HepG2 (cell line): ENCODE measurements around the gene PANK1. TPM values are rescaled to one million over a fixed set of nuclear protein-coding genes. Genes with fewer than 3 reads are reported as not detected.

Source experiments
- ATAC-seq: fragments of 200-7000 bp; cut with Tn5 transposase; 3 replicates; pipeline ENCODE4 v1.9.1; 2020; ENCODE audit warnings: mild to moderate bottlenecking, moderate library complexity
- BruUV-seq: library from RNA; stranded (reverse); fragments of 400-500 nt; replicated peaks from 2 replicates; lab custom pipeline; 2021; lab: Mats Ljungman, UMichigan
- CTCF ChIA-PET: fragments of 300-600 bp; formaldehyde crosslinking; extraction: SDS; loops from one replicate; lab custom pipeline; 2021; ENCODE audit warnings: low total read pairs, inconsistent platforms, low intra/inter-chr PET ratio; lab: Yijun Ruan, JAX
- POLR2A ChIA-PET: fragments of 350-600 bp; sonication (Branson Sonifier 250); formaldehyde crosslinking; loops from one replicate; lab custom pipeline; 2020; ENCODE audit warnings: antibody characterized with exemption, inconsistent platforms; lab: Yijun Ruan, JAX
- DNase-seq: peaks from one replicate; pipeline ENCODE4 v3.0.0-alpha.2; 2015; ENCODE audit warnings: low spot score
- FAIRE-seq: peaks from 3 replicates; lab custom pipeline; 2011; peaks lifted over from hg19 to GRCh38; lab: Jason Lieb, UNC
- H2AFZ ChIP-seq: one replicate; pipeline ENCODE4 v1.6.1; 2011; ENCODE audit warnings: low read length, inconsistent platforms
- H3K27ac ChIP-seq: fragments of 300-600 bp; 3 replicates; pipeline ENCODE4 v1.8.0; 2011; ENCODE audit warnings: mixed run types, mild to moderate bottlenecking, mixed read lengths, low read length, inconsistent platforms; ENCODE audit not compliant: insufficient read depth; ENCODE audit errors: extremely low read length
- H3K27me3 ChIP-seq, 2 experiments: fragments of 200-600 bp in 1 of 2; 2 replicates in 1 of 2; 3 replicates in 1 of 2; pipeline versions ENCODE4 v1.6.0 to v1.8.0; 2011; ENCODE audit warnings: low read length in 2 of 2, mild to moderate bottlenecking in 2 of 2, moderate library complexity in 2 of 2, inconsistent platforms in 1 of 2; ENCODE audit not compliant: insufficient read depth in 2 of 2, control insufficient read depth in 1 of 2
- H3K36me3 ChIP-seq, 2 experiments: fragments of 200-600 bp in 1 of 2; replicated peaks in 1 of 2; 2 replicates in 1 of 2; 3 replicates in 1 of 2; pipeline versions ENCODE4 v1.5.1 to v1.8.0; 2011; ENCODE audit warnings: low read length in 2 of 2, inconsistent platforms in 1 of 2; ENCODE audit not compliant: insufficient read depth in 2 of 2, control insufficient read depth in 1 of 2
- H3K4me1 ChIP-seq: 2 replicates; pipeline ENCODE4 v1.5.1; 2012; ENCODE audit warnings: low read length, inconsistent platforms; ENCODE audit not compliant: insufficient read depth
- H3K4me2 ChIP-seq: 2 replicates; pipeline ENCODE4 v1.6.0; 2011; ENCODE audit warnings: low read depth, low read length, inconsistent platforms
- H3K4me3 ChIP-seq, 3 experiments: fragments of 200-600 bp in 1 of 3; sonication (generic), shearing (Covaris generic) in 1 of 3; replicated peaks in 1 of 3; 2 replicates each; pipeline ENCODE4 v1.5.1; 2011 to 2016; ENCODE audit warnings: low read length in 3 of 3, inconsistent platforms in 2 of 3, low read depth in 2 of 3, mild to moderate bottlenecking in 2 of 3, control low read depth in 1 of 3, mixed read lengths in 1 of 3; ENCODE audit not compliant: insufficient read depth in 1 of 3
- H3K79me2 ChIP-seq: one replicate; pipeline ENCODE4 v1.6.1; 2011; ENCODE audit warnings: low read length, inconsistent platforms; ENCODE audit not compliant: insufficient read depth
- H3K9ac ChIP-seq: 2 replicates; pipeline ENCODE4 v1.6.0; 2011; ENCODE audit warnings: mild to moderate bottlenecking, low read depth, low read length, inconsistent platforms; ENCODE audit not compliant: insufficient read depth
- H3K9me3 ChIP-seq: 2 replicates; pipeline ENCODE4 v1.5.1; 2012; ENCODE audit warnings: mild to moderate bottlenecking, low read length
- H4K20me1 ChIP-seq: 2 replicates; pipeline ENCODE4 v1.6.0; 2011; ENCODE audit warnings: inconsistent platforms, mild to moderate bottlenecking, low read length, moderate library complexity; ENCODE audit not compliant: insufficient read depth
- GABPA ChIP-seq, 2 experiments: IDR thresholded peaks; 2 replicates each; pipeline ENCODE4 v1.6.1; 2011 to 2016; ENCODE audit warnings: low read depth in 2 of 2, low read length in 1 of 2, missing biosample characterization in 1 of 2, missing genetic modification characterization in 1 of 2
- JUND ChIP-seq: sonication (generic); formaldehyde crosslinking; IDR thresholded peaks from 2 replicates; pipeline ENCODE4 v1.8.0; 2022; ENCODE audit warnings: mild to moderate bottlenecking, missing genetic modification reagents
- KDM5B ChIP-seq: sonication (generic); formaldehyde crosslinking; IDR thresholded peaks from 2 replicates; pipeline ENCODE4 v1.4.0; 2020; ENCODE audit warnings: missing genetic modification reagents, mild to moderate bottlenecking, borderline replicate concordance
- NFRKB ChIP-seq: fragments of 450-650 bp; IDR thresholded peaks from 2 replicates; pipeline ENCODE4 v1.6.1; 2017
- POLR2AphosphoS5 ChIP-seq: IDR thresholded peaks from 2 replicates; pipeline ENCODE4 v1.6.1; 2012; ENCODE audit warnings: low read depth, low read length
- SIN3A ChIP-seq: IDR thresholded peaks from 2 replicates; pipeline ENCODE4 v1.6.1; 2011; ENCODE audit warnings: low read depth, mild to moderate bottlenecking, control low read depth, low read length, borderline replicate concordance
- ZNF282 ChIP-seq: fragments of 450-650 bp; IDR thresholded peaks from 2 replicates; pipeline ENCODE4 v1.6.1; 2018; ENCODE audit not compliant: partially characterized antibody
- ZNF850 ChIP-seq: sonication (generic); formaldehyde crosslinking; conservative IDR thresholded peaks from 2 replicates; pipeline ENCODE4 v1.9.0; 2021; ENCODE audit warnings: mild to moderate bottlenecking, missing genetic modification reagents
- WGBS: methylation state at CpG from one replicate; pipeline ENCODE4 v1.1.6; 2017; ENCODE audit warnings: low lambda C conversion rate; 5-methylcytosine and 5-hydroxymethylcytosine counted together
- in situ Hi-C: cut with HindIII; loops from 2 replicates; pipeline ENCODE4 v1.10.0; 2017; ENCODE audit warnings: low pct_unique_long_range_greater_than_20kb; ENCODE audit not compliant: extremely low pct_ligation_motif_present
- intact Hi-C: fragments of 100-400 bp; cut with micrococcal nuclease; formaldehyde crosslinking; loops from one replicate; pipeline ENCODE4 v1.10.0; 2022; ENCODE audit not compliant: unreplicated experiment
- polyA plus RNA-seq, 8 experiments: library from polyadenylated mRNA; depleted of rRNA in 3 of 8; stranded (reverse) in 7 of 8; unstranded in 1 of 8; fragments of >200 nt; fragmentation: Illumina TruSeq in 4 of 8; extraction: Trizol in 4 of 8; gene quantifications; 2 replicates each; pipeline versions ENCODE4 v1.2.1 to v1.2.3, GENCODE V29; 2011 to 2016; ENCODE audit warnings: low read depth in 4 of 8, missing spikeins in 1 of 8, mixed read lengths in 1 of 8; ENCODE audit not compliant: insufficient read depth in 1 of 8
- total RNA-seq, 5 experiments: library from RNA; depleted of rRNA; stranded (reverse); fragments of >200 nt; fragmentation: Illumina TruSeq; extraction: Trizol; gene quantifications; 2 replicates each; pipeline ENCODE4 v1.2.3, GENCODE V29; 2016; ENCODE audit warnings: low read depth in 1 of 5
- TF ChIP-seq, protein P1 (sequence below): sonication (generic); formaldehyde crosslinking; IDR thresholded peaks from 2 replicates; pipeline ENCODE4 v1.4.0; 2020; ENCODE audit warnings: mild to moderate bottlenecking, missing genetic modification reagents
- TF ChIP-seq, protein P2 (sequence below): sonication (generic); formaldehyde crosslinking; IDR thresholded peaks from 2 replicates; pipeline ENCODE4 v1.4.0; 2020; ENCODE audit warnings: missing genetic modification reagents, borderline replicate concordance
- TF ChIP-seq, protein P3 (sequence below): fragments of 450-650 bp; IDR thresholded peaks from 2 replicates; pipeline ENCODE4 v1.6.1; 2017; ENCODE audit warnings: mild to moderate bottlenecking
- TF ChIP-seq, protein P4 (sequence below): sonication (generic); formaldehyde crosslinking; IDR thresholded peaks from 2 replicates; pipeline ENCODE4 v1.5.0; 2020; ENCODE audit warnings: mild to moderate bottlenecking, low read depth, missing genetic modification reagents, borderline replicate concordance
- TF ChIP-seq, protein P5 (sequence below): sonication (generic); formaldehyde crosslinking; conservative IDR thresholded peaks from 2 replicates; pipeline ENCODE4 v1.8.0; 2022; ENCODE audit warnings: low read depth, missing genetic modification reagents
- TF ChIP-seq, protein P6 (sequence below): sonication (generic); formaldehyde crosslinking; IDR thresholded peaks from 2 replicates; pipeline ENCODE4 v1.4.0; 2020; ENCODE audit warnings: mild to moderate bottlenecking, missing genetic modification reagents

PANK1 gene
- total and polyA plus RNA-seq, 2 of the 13 experiments (the other 11 are each of a cell fraction or from before 2014, with no cell fraction given), result 18.2 to 33.3 TPM

DNA sequence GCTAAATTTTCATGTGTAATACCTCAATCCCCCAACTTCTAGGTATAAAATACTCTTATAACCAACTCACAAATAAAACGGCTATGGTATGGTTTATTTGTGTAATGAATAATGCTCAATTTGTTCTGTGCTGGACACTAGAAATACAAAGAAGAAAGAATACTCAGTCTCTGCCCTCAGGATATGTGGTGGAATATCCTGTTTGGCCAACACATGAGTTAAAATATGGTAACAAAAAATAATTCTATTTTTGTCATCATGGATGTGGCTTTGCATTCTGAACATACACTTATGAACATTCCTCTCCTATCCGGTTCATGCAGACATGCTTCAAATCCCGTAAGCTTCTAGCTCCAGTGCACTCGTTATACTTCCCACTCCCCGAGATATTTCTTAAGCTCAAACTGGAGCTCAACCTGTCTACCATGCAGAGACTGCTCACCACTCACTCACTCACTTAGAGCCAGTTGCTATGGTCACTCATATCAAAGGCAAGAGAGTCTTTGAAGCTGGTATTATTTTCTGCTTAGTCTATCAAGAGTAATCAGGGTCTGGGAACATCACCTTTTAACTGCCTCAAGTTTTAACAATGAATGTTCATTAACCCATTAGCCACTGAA, 55.8 kb downstream of the PANK1 start:
- no peak for FAIRE-seq
- no peaks in the 10 kb centered on the region for H3K9me3 ChIP-seq
- in situ Hi-C loops, result no loop called here
- H3K27ac ChIP-seq, result no peak overlapping the region
- CTCF ChIA-PET, result no interaction called here
- intact Hi-C loops, result no loop called here
- H3K36me3 ChIP-seq, result peaks cover 4 to 35% of the 10 kb centered on the region in 2 experiments
- 96% methylated on average over 5 of the region's 5 CpGs for WGBS
- H2AFZ ChIP-seq, result no peak overlapping the region
- no TSS peak for BruUV-seq
- H3K4me2 ChIP-seq, result no peak overlapping the region
- POLR2A ChIA-PET, result no interaction called here
- no peak for ATAC-seq
- H4K20me1 ChIP-seq, result no peaks in the 10 kb centered on the region
- peaks cover 15% of the 10 kb centered on the region for H3K4me1 ChIP-seq
- DNase-seq, result no peak
- H3K27me3 ChIP-seq, result no peaks in the 10 kb centered on the region
- H3K79me2 ChIP-seq, result no peaks in the 10 kb centered on the region
- H3K4me3 ChIP-seq, result no peak overlapping the region
- H3K9ac ChIP-seq, result no peak overlapping the region
- TF ChIP-seq ZNF850 (CRISPR knock-in tag) (no peak), KDM5B (CRISPR knock-in tag) (no peak), JUND (CRISPR knock-in tag) (no peak), GABPA (IDR thresholded peaks at IDR 0.05; ENCODE audit: low read depth, low read length) (no peak), GABPA (CRISPR knock-in tag; IDR thresholded peaks at IDR 0.05; ENCODE audit: low read depth) (no peak), ZNF282 (no peak), SIN3A (no peak), NFRKB (no peak), POLR2AphosphoS5 (no peak)
- TF ChIP-seq, protein P1, sequence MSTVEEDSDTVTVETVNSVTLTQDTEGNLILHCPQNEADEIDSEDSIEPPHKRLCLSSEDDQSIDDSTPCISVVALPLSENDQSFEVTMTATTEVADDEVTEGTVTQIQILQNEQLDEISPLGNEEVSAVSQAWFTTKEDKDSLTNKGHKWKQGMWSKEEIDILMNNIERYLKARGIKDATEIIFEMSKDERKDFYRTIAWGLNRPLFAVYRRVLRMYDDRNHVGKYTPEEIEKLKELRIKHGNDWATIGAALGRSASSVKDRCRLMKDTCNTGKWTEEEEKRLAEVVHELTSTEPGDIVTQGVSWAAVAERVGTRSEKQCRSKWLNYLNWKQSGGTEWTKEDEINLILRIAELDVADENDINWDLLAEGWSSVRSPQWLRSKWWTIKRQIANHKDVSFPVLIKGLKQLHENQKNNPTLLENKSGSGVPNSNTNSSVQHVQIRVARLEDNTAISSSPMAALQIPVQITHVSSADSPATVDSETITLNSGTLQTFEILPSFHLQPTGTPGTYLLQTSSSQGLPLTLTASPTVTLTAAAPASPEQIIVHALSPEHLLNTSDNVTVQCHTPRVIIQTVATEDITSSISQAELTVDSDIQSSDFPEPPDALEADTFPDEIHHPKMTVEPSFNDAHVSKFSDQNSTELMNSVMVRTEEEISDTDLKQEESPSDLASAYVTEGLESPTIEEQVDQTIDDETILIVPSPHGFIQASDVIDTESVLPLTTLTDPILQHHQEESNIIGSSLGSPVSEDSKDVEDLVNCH (CRISPR knock-in tag), result no peak
- TF ChIP-seq, protein P2, sequence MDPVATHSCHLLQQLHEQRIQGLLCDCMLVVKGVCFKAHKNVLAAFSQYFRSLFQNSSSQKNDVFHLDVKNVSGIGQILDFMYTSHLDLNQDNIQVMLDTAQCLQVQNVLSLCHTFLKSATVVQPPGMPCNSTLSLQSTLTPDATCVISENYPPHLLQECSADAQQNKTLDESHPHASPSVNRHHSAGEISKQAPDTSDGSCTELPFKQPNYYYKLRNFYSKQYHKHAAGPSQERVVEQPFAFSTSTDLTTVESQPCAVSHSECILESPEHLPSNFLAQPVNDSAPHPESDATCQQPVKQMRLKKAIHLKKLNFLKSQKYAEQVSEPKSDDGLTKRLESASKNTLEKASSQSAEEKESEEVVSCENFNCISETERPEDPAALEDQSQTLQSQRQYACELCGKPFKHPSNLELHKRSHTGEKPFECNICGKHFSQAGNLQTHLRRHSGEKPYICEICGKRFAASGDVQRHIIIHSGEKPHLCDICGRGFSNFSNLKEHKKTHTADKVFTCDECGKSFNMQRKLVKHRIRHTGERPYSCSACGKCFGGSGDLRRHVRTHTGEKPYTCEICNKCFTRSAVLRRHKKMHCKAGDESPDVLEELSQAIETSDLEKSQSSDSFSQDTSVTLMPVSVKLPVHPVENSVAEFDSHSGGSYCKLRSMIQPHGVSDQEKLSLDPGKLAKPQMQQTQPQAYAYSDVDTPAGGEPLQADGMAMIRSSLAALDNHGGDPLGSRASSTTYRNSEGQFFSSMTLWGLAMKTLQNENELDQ, result no peak
- TF ChIP-seq, protein P3, sequence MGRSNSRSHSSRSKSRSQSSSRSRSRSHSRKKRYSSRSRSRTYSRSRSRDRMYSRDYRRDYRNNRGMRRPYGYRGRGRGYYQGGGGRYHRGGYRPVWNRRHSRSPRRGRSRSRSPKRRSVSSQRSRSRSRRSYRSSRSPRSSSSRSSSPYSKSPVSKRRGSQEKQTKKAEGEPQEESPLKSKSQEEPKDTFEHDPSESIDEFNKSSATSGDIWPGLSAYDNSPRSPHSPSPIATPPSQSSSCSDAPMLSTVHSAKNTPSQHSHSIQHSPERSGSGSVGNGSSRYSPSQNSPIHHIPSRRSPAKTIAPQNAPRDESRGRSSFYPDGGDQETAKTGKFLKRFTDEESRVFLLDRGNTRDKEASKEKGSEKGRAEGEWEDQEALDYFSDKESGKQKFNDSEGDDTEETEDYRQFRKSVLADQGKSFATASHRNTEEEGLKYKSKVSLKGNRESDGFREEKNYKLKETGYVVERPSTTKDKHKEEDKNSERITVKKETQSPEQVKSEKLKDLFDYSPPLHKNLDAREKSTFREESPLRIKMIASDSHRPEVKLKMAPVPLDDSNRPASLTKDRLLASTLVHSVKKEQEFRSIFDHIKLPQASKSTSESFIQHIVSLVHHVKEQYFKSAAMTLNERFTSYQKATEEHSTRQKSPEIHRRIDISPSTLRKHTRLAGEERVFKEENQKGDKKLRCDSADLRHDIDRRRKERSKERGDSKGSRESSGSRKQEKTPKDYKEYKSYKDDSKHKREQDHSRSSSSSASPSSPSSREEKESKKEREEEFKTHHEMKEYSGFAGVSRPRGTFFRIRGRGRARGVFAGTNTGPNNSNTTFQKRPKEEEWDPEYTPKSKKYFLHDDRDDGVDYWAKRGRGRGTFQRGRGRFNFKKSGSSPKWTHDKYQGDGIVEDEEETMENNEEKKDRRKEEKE, result no peak
- TF ChIP-seq, protein P4, sequence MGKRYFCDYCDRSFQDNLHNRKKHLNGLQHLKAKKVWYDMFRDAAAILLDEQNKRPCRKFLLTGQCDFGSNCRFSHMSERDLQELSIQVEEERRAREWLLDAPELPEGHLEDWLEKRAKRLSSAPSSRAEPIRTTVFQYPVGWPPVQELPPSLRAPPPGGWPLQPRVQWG, result no peak
- TF ChIP-seq, protein P5, sequence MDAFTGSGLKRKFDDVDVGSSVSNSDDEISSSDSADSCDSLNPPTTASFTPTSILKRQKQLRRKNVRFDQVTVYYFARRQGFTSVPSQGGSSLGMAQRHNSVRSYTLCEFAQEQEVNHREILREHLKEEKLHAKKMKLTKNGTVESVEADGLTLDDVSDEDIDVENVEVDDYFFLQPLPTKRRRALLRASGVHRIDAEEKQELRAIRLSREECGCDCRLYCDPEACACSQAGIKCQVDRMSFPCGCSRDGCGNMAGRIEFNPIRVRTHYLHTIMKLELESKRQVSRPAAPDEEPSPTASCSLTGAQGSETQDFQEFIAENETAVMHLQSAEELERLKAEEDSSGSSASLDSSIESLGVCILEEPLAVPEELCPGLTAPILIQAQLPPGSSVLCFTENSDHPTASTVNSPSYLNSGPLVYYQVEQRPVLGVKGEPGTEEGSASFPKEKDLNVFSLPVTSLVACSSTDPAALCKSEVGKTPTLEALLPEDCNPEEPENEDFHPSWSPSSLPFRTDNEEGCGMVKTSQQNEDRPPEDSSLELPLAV (CRISPR knock-in tag), result no peak
- TF ChIP-seq, protein P6, sequence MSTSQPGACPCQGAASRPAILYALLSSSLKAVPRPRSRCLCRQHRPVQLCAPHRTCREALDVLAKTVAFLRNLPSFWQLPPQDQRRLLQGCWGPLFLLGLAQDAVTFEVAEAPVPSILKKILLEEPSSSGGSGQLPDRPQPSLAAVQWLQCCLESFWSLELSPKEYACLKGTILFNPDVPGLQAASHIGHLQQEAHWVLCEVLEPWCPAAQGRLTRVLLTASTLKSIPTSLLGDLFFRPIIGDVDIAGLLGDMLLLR (CRISPR knock-in tag), result no peak
